ENCODE measurements around the gene GDPGP1.

Gene GDPGP1

GRCh38 chr15:90294601-90295269 lies 60.7 kb downstream of the GDPGP1 start:
- DNase-seq (ENCODE audit: low read depth in 3 of 3, low spot score in 1 of 3) = no peak

- no peak for DNase-seq (ENCODE audit: low read depth in 3 of 3, low spot score in 1 of 3)
Measured at GRCh38 chr15:90295270-90295648, 61.2 kb downstream of the GDPGP1 start.

Measured in stimulated activated CD4-positive, alpha-beta T cell treated with anti-CD3 and anti-CD28 coated beads, TNF-alpha, amount 100 ng/mL, for 1 hour (primary cell).